GM18499 (cell line): ENCODE measurements around the gene OR8S1.
"Not testable (repeated sequence)": the region's sequence is repeated elsewhere in the genome, so short reads cannot be mapped to it uniquely, and the experiment has no call there.

Experiments used
- ATAC-seq: cut with Tn5 transposase; IDR thresholded peaks from one replicate; pipeline ENCODE4 v1.9.1; 2021; ENCODE audit warnings: moderate number of reproducible peaks; ENCODE audit not compliant: insufficient read depth, unreplicated experiment

The OR8S1 gene, protein sequence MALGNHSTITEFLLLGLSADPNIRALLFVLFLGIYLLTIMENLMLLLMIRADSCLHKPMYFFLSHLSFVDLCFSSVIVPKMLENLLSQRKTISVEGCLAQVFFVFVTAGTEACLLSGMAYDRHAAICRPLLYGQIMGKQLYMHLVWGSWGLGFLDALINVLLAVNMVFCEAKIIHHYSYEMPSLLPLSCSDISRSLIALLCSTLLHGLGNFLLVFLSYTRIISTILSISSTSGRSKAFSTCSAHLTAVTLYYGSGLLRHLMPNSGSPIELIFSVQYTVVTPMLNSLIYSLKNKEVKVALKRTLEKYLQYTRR

GRCh38 chr12:48525332-48525731, at the start of gene OR8S1:
Gene OR8S1, plus strand, starts transcription at chr12:48525632. Its CDS starts 0 bp downstream, at chr12:48525632.
- ATAC-seq, result no peak

- no peak for ATAC-seq
These were observed 43.2 kb upstream of the OR8S1 start, which contains the start of gene C12orf54 for GRCh38 chr12:48482198-48482597. Gene C12orf54, plus strand, starts transcription at chr12:48482498. Its CDS starts 799 bp downstream, at chr12:48483297.

DNA sequence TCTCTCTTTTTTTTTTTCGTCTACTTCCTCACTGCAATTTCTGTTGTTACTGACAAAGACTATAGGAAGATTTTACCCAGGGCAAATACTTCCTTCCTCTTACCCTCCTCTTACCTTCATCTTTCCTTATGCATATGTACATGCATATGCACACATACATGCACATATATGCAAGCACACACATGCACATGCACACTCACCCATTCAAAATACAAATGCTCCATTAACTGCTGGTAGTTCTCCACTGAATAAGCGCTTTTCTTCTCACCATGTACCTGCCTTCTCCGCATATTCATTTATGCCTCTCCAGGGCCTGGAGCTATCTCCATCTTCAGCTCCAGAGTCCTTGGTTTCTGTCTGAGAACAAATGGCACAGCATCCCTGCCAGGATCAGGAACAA, 42.5 kb upstream of the OR8S1 start:
- ATAC-seq, result no peak

DNA sequence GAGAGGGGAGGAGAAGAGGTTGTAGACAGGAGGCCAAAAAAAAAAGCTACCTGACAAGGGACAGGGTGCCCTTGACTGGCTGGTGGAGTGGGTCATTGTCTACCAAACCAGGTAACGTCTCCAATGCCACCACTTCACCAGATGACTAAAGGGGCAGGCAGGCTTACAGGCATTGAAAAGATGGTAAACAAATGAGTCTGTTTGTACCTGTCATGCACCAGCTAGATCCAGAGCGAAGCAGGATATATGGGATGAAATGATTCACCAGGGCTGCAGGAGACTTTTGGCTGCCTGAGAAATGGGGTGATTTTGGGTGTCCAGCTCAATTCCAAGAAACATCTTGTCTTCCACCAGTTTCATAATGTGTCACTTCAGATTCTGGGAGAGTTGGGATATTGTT, 39.2 kb upstream of the OR8S1 start:
- ATAC-seq, result no peak

GRCh38 chr12:48486679-48487078, 38.8 kb upstream of the OR8S1 start:
- ATAC-seq, result no peak

- ATAC-seq, result peak; percentile 97
These were observed 36.4 kb upstream of the OR8S1 start for GRCh38 chr12:48489012-48489411.

DNA sequence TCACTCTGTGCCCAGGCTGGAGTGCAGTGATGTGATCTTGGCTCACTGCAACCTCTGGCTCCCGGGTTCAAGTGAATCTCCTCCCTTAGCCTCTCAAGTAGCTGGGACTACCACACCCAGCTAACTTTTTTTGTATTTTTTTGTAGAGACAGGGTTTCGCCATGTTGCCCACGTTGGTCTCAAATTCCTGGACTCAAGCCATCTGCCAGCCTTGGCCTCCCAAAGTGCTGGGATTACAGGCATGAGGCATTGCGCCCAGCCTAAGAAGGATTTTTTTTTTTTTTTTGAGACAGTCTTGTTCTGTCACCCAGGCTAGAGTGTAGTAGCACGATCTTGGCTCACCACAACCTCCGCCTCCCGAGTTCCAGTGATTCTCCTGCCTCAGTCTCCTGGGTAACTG, 36.0 kb upstream of the OR8S1 start:
- not testable (repeated sequence) for ATAC-seq

DNA sequence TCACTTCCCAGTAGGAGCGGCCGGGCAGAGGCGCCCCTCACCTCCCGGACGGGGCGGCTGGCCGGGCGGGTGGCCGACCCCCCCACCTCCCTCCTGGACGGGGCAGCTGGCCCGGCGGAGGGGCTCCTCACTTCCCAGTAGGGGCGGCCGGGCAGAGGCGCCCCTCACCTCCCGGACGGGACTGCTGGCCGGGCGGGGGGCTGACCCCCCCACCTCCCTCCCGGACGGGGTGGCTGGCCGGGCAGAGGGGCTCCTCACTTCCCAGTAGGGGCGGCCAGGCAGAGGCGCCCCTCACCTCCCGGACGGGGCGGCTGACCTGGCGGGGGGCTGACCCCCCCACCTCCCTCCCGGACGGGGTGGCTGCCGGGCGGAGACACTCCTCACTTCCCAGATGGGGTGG, 25.2 kb upstream of the OR8S1 start:
- ATAC-seq, result not testable (repeated sequence)

DNA sequence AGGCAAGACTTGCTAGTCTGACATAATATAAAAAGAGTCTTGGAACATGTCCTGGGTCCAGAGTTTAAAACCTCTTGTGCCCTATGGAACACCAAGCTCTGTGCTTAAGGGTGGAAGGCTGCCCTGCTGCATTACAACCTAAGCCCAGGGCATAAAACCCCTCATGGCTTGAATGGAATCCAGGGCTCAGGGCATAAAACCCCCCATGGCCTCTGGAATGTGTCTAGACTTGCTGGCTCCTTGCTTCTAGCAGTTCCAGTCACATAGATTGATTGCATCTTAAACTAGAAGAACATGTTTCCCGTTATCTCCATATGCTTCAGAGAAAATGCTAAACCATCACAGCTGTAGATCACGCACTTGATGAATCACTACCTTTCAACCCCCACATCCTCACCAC, 18.6 kb upstream of the OR8S1 start:
- ATAC-seq, result not testable (repeated sequence)

GRCh38 chr12:48508987-48509386, 16.4 kb upstream of the OR8S1 start:
- ATAC-seq, result no peak

- no peak for ATAC-seq
These were observed 15.3 kb upstream of the OR8S1 start for GRCh38 chr12:48510111-48510510.

GRCh38 chr12:48512855-48513254, 12.6 kb upstream of the OR8S1 start:
- peak; percentile 92 for ATAC-seq

GRCh38 chr12:48514728-48515127, 10.7 kb upstream of the OR8S1 start:
- no peak for ATAC-seq

- ATAC-seq, result not testable (repeated sequence)
These were observed 5.1 kb upstream of the OR8S1 start for GRCh38 chr12:48520381-48520780.

- no peak for ATAC-seq
These were observed 2.6 kb downstream of the OR8S1 start for GRCh38 chr12:48527891-48528670.

DNA sequence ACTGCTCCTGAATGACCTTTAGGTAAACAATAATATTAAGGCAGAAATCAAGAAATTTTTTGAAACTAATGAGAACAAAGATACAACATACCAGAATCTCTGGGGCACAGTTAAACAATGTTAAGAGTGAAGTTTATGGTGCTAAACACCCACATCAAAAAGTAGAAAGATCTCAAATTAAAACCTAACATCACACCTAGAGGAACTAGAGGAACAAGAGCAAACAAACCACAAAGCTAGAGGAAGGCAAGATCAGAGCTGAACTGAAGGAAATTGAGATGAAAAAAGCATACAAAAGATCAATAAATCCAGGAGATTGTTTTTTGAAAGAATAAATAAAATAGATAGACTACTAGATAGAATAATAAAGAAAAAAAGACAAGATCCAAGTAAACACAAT, 7.2 kb downstream of the OR8S1 start:
- ATAC-seq, result no peak

- ATAC-seq, result no peak
These were observed 11.2 kb downstream of the OR8S1 start for GRCh38 chr12:48536602-48537001.

- no peak for ATAC-seq
These were observed 17.0 kb downstream of the OR8S1 start for GRCh38 chr12:48542300-48542928.

DNA sequence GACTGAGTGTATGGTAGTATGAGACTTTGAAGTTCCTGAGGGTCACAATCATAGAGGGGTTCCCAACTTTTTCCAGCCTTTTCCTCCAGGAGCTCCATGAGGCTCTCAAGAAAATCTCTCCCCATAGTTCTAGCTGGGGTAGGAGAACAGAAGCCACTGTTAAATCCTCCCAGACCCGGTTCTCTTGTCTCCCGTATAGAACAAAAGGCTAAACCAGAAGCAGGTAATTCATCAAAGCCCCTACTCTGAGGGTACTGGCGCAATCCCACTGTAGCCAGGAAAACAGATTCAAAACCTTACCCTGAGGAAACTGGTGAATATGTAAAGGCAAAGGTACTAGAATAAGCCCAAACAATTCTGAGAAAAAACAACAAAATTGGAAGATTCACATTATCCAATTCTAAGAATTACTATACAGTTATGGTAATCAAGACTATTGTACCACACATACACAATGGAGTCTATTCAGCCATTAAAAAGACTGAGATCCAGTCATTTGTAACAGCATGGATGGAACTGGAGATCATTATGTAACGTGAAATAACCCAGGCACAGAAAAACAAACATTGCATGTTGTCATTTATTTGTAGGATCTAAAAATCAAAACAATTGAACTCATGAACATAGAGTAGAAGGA, 20.5 kb downstream of the OR8S1 start:
- ATAC-seq, result no peak

- ATAC-seq, result not testable (repeated sequence)
These were observed 21.6 kb downstream of the OR8S1 start for GRCh38 chr12:48547012-48547411.

GRCh38 chr12:48551636-48552035, 26.2 kb downstream of the OR8S1 start:
- ATAC-seq, result not testable (repeated sequence)
